B cell (primary cell): ENCODE measurements around the gene GREM1. TPM values are rescaled to one million over a fixed set of nuclear protein-coding genes. Genes with fewer than 3 reads are reported as not detected.

Source experiments
- ATAC-seq: fragments of 200-7000 bp; cut with Tn5 transposase; one replicate; pipeline ENCODE4 v1.10.0; 2021; ENCODE audit warnings: low read depth, mild to moderate bottlenecking, moderate number of reproducible peaks, moderate library complexity
- CTCF ChIA-PET: fragments of 350-600 bp; sonication (Branson Sonifier 250); formaldehyde crosslinking; loops from one replicate; lab custom pipeline; 2021; ENCODE audit warnings: antibody characterized with exemption, inconsistent platforms; lab: Charles Lee
- POLR2A ChIA-PET: fragments of 350-600 bp; sonication (Branson Sonifier 250); formaldehyde crosslinking; loops from one replicate; lab custom pipeline; 2021; ENCODE audit warnings: antibody characterized with exemption; lab: Charles Lee
- DNase-seq: peaks from one replicate; pipeline ENCODE4 v3.0.0; 2013
- H2AFZ ChIP-seq: 2 replicates; pipeline ENCODE4 v1.6.1; 2012; ENCODE audit warnings: mild to moderate bottlenecking, low read depth, low read length; ENCODE audit not compliant: insufficient read depth, poor library complexity, severe bottlenecking
- H3K27ac ChIP-seq, 2 donors: 1 replicate in 1 of 2; 2 replicates in 1 of 2; pipeline ENCODE4 v1.5.1; 2012 to 2013; ENCODE audit warnings: low read length in 2 of 2, mild to moderate bottlenecking in 2 of 2, moderate library complexity in 1 of 2
- H3K27me3 ChIP-seq, 4 experiments: fragments of 200-600 bp in 1 of 4; sonication (generic) in 1 of 4; replicated peaks in 1 of 4; 1 replicate in 2 of 4; 2 replicates in 2 of 4; pipeline versions ENCODE4 v1.6.1 to v1.7.0; 2013 to 2016; ENCODE audit warnings: low read length in 3 of 4, mild to moderate bottlenecking in 2 of 4, mixed read lengths in 1 of 4, moderate library complexity in 1 of 4; ENCODE audit not compliant: insufficient read depth in 4 of 4, control insufficient read depth in 3 of 4; ENCODE audit errors: control extremely low read depth in 1 of 4
- H3K36me3 ChIP-seq, 2 experiments: replicated peaks in 1 of 2; 1 replicate in 1 of 2; 2 replicates in 1 of 2; pipeline versions ENCODE4 v1.6.1 to v1.7.1; 2013; ENCODE audit warnings: low read length in 1 of 2; ENCODE audit not compliant: insufficient read depth in 2 of 2, control insufficient read depth in 1 of 2; ENCODE audit errors: control extremely low read depth in 1 of 2, extremely low read depth in 1 of 2
- H3K4me1 ChIP-seq, 2 donors: fragments of 200-600 bp in 1 of 2; sonication (generic) in 1 of 2; 1 replicate in 1 of 2; 2 replicates in 1 of 2; pipeline versions ENCODE4 v1.5.1 to v1.6.1; 2013 to 2017; ENCODE audit warnings: low read length in 2 of 2; ENCODE audit not compliant: control insufficient read depth in 2 of 2, insufficient read depth in 2 of 2
- H3K4me2 ChIP-seq: replicated peaks from 2 replicates; pipeline ENCODE3; 2012; ENCODE audit warnings: mild to moderate bottlenecking, low read depth, low read length; ENCODE audit not compliant: poor library complexity, severe bottlenecking
- H3K4me3 ChIP-seq, 5 experiments: fragments of 200-600 bp in 1 of 5; sonication (generic) in 1 of 5; 1 replicate in 3 of 5; 2 replicates in 2 of 5; pipeline versions ENCODE4 v1.5.1 to v1.7.0; 2011 to 2016; ENCODE audit warnings: low read length in 4 of 5, mild to moderate bottlenecking in 4 of 5, low read depth in 2 of 5, control low read depth in 1 of 5, moderate library complexity in 1 of 5; ENCODE audit not compliant: insufficient read depth in 1 of 5; ENCODE audit errors: control extremely low read depth in 1 of 5, extremely low read depth in 1 of 5
- H3K79me2 ChIP-seq: fragments of 200-600 bp; sonication (generic); one replicate; pipeline ENCODE4 v1.6.0; 2016; ENCODE audit warnings: low read length; ENCODE audit not compliant: control insufficient read depth, insufficient read depth
- H3K9ac ChIP-seq: fragments of 200-600 bp; sonication (generic); 2 replicates; pipeline ENCODE4 v1.6.1; 2017; ENCODE audit warnings: mild to moderate bottlenecking, low read length, moderate library complexity
- H3K9me3 ChIP-seq, 3 donors: one replicate each; pipeline versions ENCODE4 v1.6.1 to v1.7.1; 2013; ENCODE audit warnings: low read length in 2 of 3; ENCODE audit not compliant: control insufficient read depth in 2 of 3, insufficient read depth in 1 of 3; ENCODE audit errors: control extremely low read depth in 1 of 3
- H4K20me1 ChIP-seq: 2 replicates; pipeline ENCODE4 v1.6.0; 2012; ENCODE audit warnings: mild to moderate bottlenecking, low read length; ENCODE audit not compliant: insufficient read depth, control insufficient read depth, poor library complexity, severe bottlenecking
- H3K27ac Mint-ChIP-seq: one replicate; pipeline ENCODE4 v1.8.0; 2021; ENCODE audit warnings: mixed read lengths
- H3K27me3 Mint-ChIP-seq: one replicate; pipeline ENCODE4 v1.8.0; 2021; ENCODE audit warnings: mixed read lengths
- H3K4me1 Mint-ChIP-seq: one replicate; pipeline ENCODE4 v1.8.0; 2021; ENCODE audit warnings: mixed read lengths
- H3K4me3 Mint-ChIP-seq: one replicate; pipeline ENCODE4 v1.8.0; 2021; ENCODE audit warnings: mixed read lengths
- H3K9me3 Mint-ChIP-seq: one replicate; pipeline ENCODE4 v1.8.0; 2022; ENCODE audit warnings: mixed read lengths; ENCODE audit not compliant: insufficient read depth
- EZH2 ChIP-seq: IDR thresholded peaks from 2 replicates; pipeline ENCODE4 v1.6.1; 2012; ENCODE audit warnings: borderline replicate concordance, low read depth, mild to moderate bottlenecking, moderate library complexity, low read length; ENCODE audit not compliant: insufficient read depth, poor library complexity, severe bottlenecking
- WGBS: methylation state at CpG from one replicate; pipeline ENCODE4 v1.1.5; 2013; ENCODE audit warnings: missing lambda C conversion rate; ENCODE audit not compliant: insufficient coverage; 5-methylcytosine and 5-hydroxymethylcytosine counted together
- intact Hi-C: fragments of 100-400 bp; cut with micrococcal nuclease; formaldehyde crosslinking; loops from one replicate; pipeline ENCODE4 v1.10.0; 2022
- polyA plus RNA-seq: library from polyadenylated mRNA; depleted of rRNA; stranded (reverse); fragments of >200 nt; gene quantifications from 2 replicates; pipeline ENCODE4 v1.2.3, GENCODE V29; 2012
- total RNA-seq, 2 donors: library from RNA; stranded (reverse); fragments of 120-200 nt in 1 of 2; gene quantifications; 1 replicate in 1 of 2; 2 replicates in 1 of 2; pipeline versions ENCODE4 v1.2.3 to v1.2.4, GENCODE V29; 2013 to 2022
- TF ChIP-seq, protein P1 (sequence below): fragments of 200-600 bp; IDR thresholded peaks from one replicate; pipeline ENCODE4 v1.8.0; 2022; ENCODE audit warnings: antibody characterized with exemption, mild to moderate bottlenecking

GREM1 gene
- total and polyA plus RNA-seq, 2 donors (not counting 1 experiment from before 2014, with no cell fraction given), result not detected

DNA sequence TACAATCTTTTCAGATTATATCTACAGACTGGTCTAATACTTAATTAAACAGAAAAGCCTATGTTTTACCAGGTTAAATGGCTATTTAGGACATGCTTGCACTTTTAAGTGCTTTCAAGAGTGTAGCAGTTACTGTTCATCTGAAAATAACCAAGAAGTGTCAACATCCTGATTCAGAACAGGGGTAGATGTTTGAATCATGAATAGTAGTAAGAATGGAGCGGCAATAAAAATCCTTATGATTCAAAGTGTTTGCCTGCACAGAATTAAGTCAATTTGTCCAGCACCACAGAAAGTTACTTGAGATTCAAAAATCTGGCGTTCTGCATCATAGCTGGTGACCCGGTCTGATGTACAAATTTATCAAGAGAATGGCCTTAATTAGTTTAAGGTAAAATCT is 48.3 kb downstream of the GREM1 start:
- ChIA-PET CTCF (no interaction called here), POLR2A (no interaction called here)
- Histone ChIP-seq H3K4me2 (no peak overlapping the region), H3K9ac (no peak overlapping the region), H3K4me1 (no peaks in the 10 kb centered on the region), H2AFZ (no peak overlapping the region), H3K4me3 (no peak overlapping the region), H3K36me3 (no peaks in the 10 kb centered on the region), H3K27ac (no peak overlapping the region), H4K20me1 (no peaks in the 10 kb centered on the region), H3K27me3 (peaks cover 0 to 5% (median 2%) of the 10 kb centered on the region in 4 experiments), H3K79me2 (no peaks in the 10 kb centered on the region), H3K9me3 (no peaks in the 10 kb centered on the region)
- H3K4me1 Mint-ChIP-seq, result no peaks in the 10 kb centered on the region
- ATAC-seq (no peak), DNase-seq (no peak)
- no peak overlapping the region for H3K27ac Mint-ChIP-seq
- TF ChIP-seq, protein P1, sequence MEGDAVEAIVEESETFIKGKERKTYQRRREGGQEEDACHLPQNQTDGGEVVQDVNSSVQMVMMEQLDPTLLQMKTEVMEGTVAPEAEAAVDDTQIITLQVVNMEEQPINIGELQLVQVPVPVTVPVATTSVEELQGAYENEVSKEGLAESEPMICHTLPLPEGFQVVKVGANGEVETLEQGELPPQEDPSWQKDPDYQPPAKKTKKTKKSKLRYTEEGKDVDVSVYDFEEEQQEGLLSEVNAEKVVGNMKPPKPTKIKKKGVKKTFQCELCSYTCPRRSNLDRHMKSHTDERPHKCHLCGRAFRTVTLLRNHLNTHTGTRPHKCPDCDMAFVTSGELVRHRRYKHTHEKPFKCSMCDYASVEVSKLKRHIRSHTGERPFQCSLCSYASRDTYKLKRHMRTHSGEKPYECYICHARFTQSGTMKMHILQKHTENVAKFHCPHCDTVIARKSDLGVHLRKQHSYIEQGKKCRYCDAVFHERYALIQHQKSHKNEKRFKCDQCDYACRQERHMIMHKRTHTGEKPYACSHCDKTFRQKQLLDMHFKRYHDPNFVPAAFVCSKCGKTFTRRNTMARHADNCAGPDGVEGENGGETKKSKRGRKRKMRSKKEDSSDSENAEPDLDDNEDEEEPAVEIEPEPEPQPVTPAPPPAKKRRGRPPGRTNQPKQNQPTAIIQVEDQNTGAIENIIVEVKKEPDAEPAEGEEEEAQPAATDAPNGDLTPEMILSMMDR, result no peak
- TF ChIP-seq EZH2, result no peak
- WGBS, result 0% methylated on average over 1 of the region's 3 CpGs
- intact Hi-C loops, result no loop called here
- no peaks in the 10 kb centered on the region for H3K9me3 Mint-ChIP-seq
- H3K4me3 Mint-ChIP-seq, result no peak overlapping the region
- H3K27me3 Mint-ChIP-seq, result peaks cover 17% of the 10 kb centered on the region

GRCh38 chr15:32767236-32767635 is 49.4 kb downstream of the GREM1 start:
- Mint-ChIP-seq H3K9me3 (no peaks in the 10 kb centered on the region), H3K4me3 (no peak overlapping the region), H3K27me3 (peaks cover 10% of the 10 kb centered on the region), H3K27ac (no peak overlapping the region), H3K4me1 (no peaks in the 10 kb centered on the region)
- no CpG with 5 or more reads among the region's 1 CpG for WGBS
- POLR2A ChIA-PET, result no interaction called here
- ATAC-seq, result no peak
- Histone ChIP-seq H3K9me3 (no peaks in the 10 kb centered on the region), H4K20me1 (no peaks in the 10 kb centered on the region), H3K36me3 (no peaks in the 10 kb centered on the region), H3K9ac (no peak overlapping the region), H3K27me3 (no peaks in the 10 kb centered on the region), H3K4me1 (no peaks in the 10 kb centered on the region), H3K4me2 (no peak overlapping the region), H3K79me2 (no peaks in the 10 kb centered on the region), H3K4me3 (no peak overlapping the region), H2AFZ (no peak overlapping the region), H3K27ac (no peak overlapping the region)
- intact Hi-C loops, result no loop called here
- TF ChIP-seq EZH2, result no peak
- TF ChIP-seq, protein P1, result no peak
- CTCF ChIA-PET, result no interaction called here
- no peak for DNase-seq
